HEK293 (cell line): ENCODE results near the gene FOXP1.

Source experiments
- CTCF ChIA-PET: fragments of 350-600 bp; formaldehyde crosslinking; extraction: SDS; loops from one replicate; lab custom pipeline; 2021; ENCODE audit warnings: antibody characterized with exemption; lab: Yijun Ruan, JAX
- POLR2A ChIA-PET: fragments of 300-600 bp; formaldehyde crosslinking; extraction: SDS; loops from one replicate; lab custom pipeline; 2020; ENCODE audit warnings: antibody characterized with exemption, inconsistent platforms; lab: Yijun Ruan, JAX
- H3K27ac ChIP-seq: fragments of 200-500 bp; sonication (Bioruptor generic); 2 replicates; pipeline ENCODE4 v1.5.1; 2014; ENCODE audit warnings: low read depth, low read length, control low read depth, inconsistent platforms; ENCODE audit errors: extremely low read depth
- H3K36me3 ChIP-seq, 2 experiments: fragments of 200-500 bp in 1 of 2; sonication (Bioruptor generic) in 1 of 2; 1 replicate in 1 of 2; 2 replicates in 1 of 2; pipeline ENCODE4 v1.5.1; 2014 to 2017; ENCODE audit warnings: inconsistent platforms in 2 of 2, low read length in 2 of 2; ENCODE audit not compliant: control insufficient read depth in 2 of 2, insufficient read depth in 1 of 2
- H3K4me1 ChIP-seq: fragments of 200-500 bp; sonication (Bioruptor generic); 2 replicates; pipeline ENCODE4 v1.5.1; 2014; ENCODE audit warnings: mild to moderate bottlenecking, low read length, inconsistent platforms; ENCODE audit not compliant: control insufficient read depth, insufficient read depth
- H3K4me3 ChIP-seq: 2 replicates; pipeline ENCODE4 v1.5.1; 2011; ENCODE audit warnings: low read depth, mild to moderate bottlenecking, control low read depth, low read length, moderate library complexity
- H3K9me3 ChIP-seq: fragments of 200-500 bp; sonication (Bioruptor generic); 2 replicates; pipeline ENCODE4 v1.5.1; 2014; ENCODE audit warnings: low read depth, low read length, inconsistent platforms; ENCODE audit not compliant: control insufficient read depth, insufficient read depth
- HOXC10 ChIP-seq: sonication (generic); formaldehyde crosslinking; IDR thresholded peaks from 2 replicates; pipeline ENCODE4 v1.8.1; 2023; ENCODE audit warnings: mild to moderate bottlenecking, missing genetic modification reagents
- KLF10 ChIP-seq: fragments of 450-650 bp; IDR thresholded peaks from 2 replicates; pipeline ENCODE4 v1.5.1; 2018; ENCODE audit warnings: missing biosample characterization, mild to moderate bottlenecking, missing genetic modification characterization
- MEIS1 ChIP-seq: sonication (generic); formaldehyde crosslinking; IDR thresholded peaks from 2 replicates; pipeline ENCODE4 v1.8.1; 2022; ENCODE audit warnings: missing genetic modification reagents, mild to moderate bottlenecking, borderline replicate concordance
- SCRT1 ChIP-seq: fragments of 450-650 bp; formaldehyde crosslinking; IDR thresholded peaks from 2 replicates; pipeline ENCODE4 v1.5.1; 2016; ENCODE audit warnings: missing biosample characterization, missing genetic modification characterization, borderline replicate concordance
- SP2 ChIP-seq: fragments of 450-650 bp; formaldehyde crosslinking; IDR thresholded peaks from 2 replicates; pipeline ENCODE4 v1.5.1; 2016; ENCODE audit warnings: missing biosample characterization, missing genetic modification characterization
- SP7 ChIP-seq: fragments of 450-650 bp; formaldehyde crosslinking; IDR thresholded peaks from 2 replicates; pipeline ENCODE4 v1.5.1; 2016; ENCODE audit warnings: missing biosample characterization, missing genetic modification characterization
- ZBTB1 ChIP-seq: fragments of 450-650 bp; formaldehyde crosslinking; IDR thresholded peaks from 2 replicates; pipeline ENCODE4 v1.5.1; 2016; ENCODE audit warnings: missing biosample characterization, missing genetic modification characterization
- ZFHX2 ChIP-seq: fragments of 450-650 bp; formaldehyde crosslinking; conservative IDR thresholded peaks from 2 replicates; pipeline ENCODE4 v1.5.1; 2016; ENCODE audit warnings: missing biosample characterization, missing genetic modification characterization
- ZFP37 ChIP-seq: fragments of 450-650 bp; formaldehyde crosslinking; IDR thresholded peaks from 2 replicates; pipeline ENCODE4 v1.5.1; 2016; ENCODE audit warnings: missing biosample characterization, missing genetic modification characterization
- ZNF10 ChIP-seq: fragments of 450-650 bp; formaldehyde crosslinking; IDR thresholded peaks from 2 replicates; pipeline ENCODE4 v1.5.1; 2017; ENCODE audit warnings: missing biosample characterization, missing genetic modification characterization
- ZNF174 ChIP-seq: fragments of 450-650 bp; formaldehyde crosslinking; IDR thresholded peaks from 2 replicates; pipeline ENCODE4 v1.5.0; 2017; ENCODE audit warnings: missing biosample characterization, mild to moderate bottlenecking, missing genetic modification characterization
- ZNF175 ChIP-seq: fragments of 450-650 bp; formaldehyde crosslinking; IDR thresholded peaks from 2 replicates; pipeline ENCODE4 v1.5.1; 2016; ENCODE audit warnings: missing biosample characterization, missing genetic modification characterization
- ZNF350 ChIP-seq: fragments of 450-650 bp; formaldehyde crosslinking; IDR thresholded peaks from 2 replicates; pipeline ENCODE4 v1.5.0; 2017; ENCODE audit warnings: missing biosample characterization, mild to moderate bottlenecking, missing genetic modification characterization
- ZNF423 ChIP-seq: fragments of 450-650 bp; formaldehyde crosslinking; IDR thresholded peaks from 2 replicates; pipeline ENCODE4 v1.5.1; 2016; ENCODE audit warnings: missing biosample characterization, missing genetic modification characterization
- ZNF426 ChIP-seq: fragments of 450-650 bp; formaldehyde crosslinking; IDR thresholded peaks from 2 replicates; pipeline ENCODE4 v1.5.1; 2017; ENCODE audit warnings: missing biosample characterization, missing genetic modification characterization, mild to moderate bottlenecking, inconsistent platforms, moderate library complexity
- ZNF600 ChIP-seq: fragments of 450-650 bp; formaldehyde crosslinking; IDR thresholded peaks from 2 replicates; pipeline ENCODE4 v1.5.1; 2016; ENCODE audit warnings: missing biosample characterization, missing genetic modification characterization
- ZNF670 ChIP-seq: fragments of 450-650 bp; formaldehyde crosslinking; IDR thresholded peaks from 2 replicates; pipeline ENCODE4 v1.5.1; 2016; ENCODE audit warnings: missing biosample characterization, missing genetic modification characterization, low read depth
- TF ChIP-seq, protein P1 (sequence below): fragments of 450-650 bp; formaldehyde crosslinking; IDR thresholded peaks from 2 replicates; pipeline ENCODE4 v1.5.1; 2017; ENCODE audit warnings: missing biosample characterization, missing genetic modification characterization
- TF ChIP-seq, protein P2 (sequence below): fragments of 450-650 bp; formaldehyde crosslinking; optimal IDR thresholded peaks from 2 replicates; pipeline ENCODE3; 2016; ENCODE audit warnings: missing biosample characterization, mild to moderate bottlenecking, missing genetic modification characterization
- TF ChIP-seq, protein P3 (sequence below): fragments of 450-650 bp; formaldehyde crosslinking; IDR thresholded peaks from 2 replicates; pipeline ENCODE4 v1.5.1; 2017; ENCODE audit warnings: missing biosample characterization, missing genetic modification characterization

FOXP1 gene

DNA sequence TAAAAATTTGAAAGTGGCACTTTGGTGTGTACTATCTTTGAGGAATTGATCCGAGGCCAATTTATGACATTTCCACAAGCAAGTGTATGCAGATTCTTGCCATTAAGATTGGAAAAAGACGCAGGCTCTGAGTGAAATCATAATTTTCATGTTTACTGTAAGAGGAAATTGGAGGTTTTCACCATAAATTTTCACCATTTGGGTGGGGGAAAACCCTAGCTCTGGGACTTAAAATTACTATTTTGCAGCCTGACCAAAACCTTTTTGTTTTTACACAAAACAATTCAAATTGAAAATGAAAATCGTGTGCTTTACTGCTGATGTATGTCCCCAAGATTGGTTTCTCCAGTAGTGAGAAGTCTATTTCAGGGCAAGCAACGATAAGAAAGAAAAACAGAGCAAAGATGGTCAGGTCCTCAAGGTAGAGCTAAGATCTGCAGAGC lies 282.6 kb downstream of the FOXP1 start:
- no peaks in the 10 kb centered on the region for H3K36me3 ChIP-seq
- H3K4me3 ChIP-seq = no peak overlapping the region
- ChIA-PET CTCF (interaction anchor here (0.7 kb wide), 1 partner anchor 247 kb away, joined by 3 read pairs; no protein-coding TSS in a partner anchor), POLR2A (no interaction called here)
- peaks cover 16% of the 10 kb centered on the region for H3K4me1 ChIP-seq
- H3K27ac ChIP-seq = no peak overlapping the region
- H3K9me3 ChIP-seq = no peaks in the 10 kb centered on the region
- TF ChIP-seq ZNF426 (tag by site-specific recombination) (no peak), ZNF10 (tag by site-specific recombination) (no peak), ZBTB1 (tag by site-specific recombination) (no peak), KLF10 (tag by site-specific recombination) (no peak), ZNF350 (tag by site-specific recombination) (no peak), SP7 (tag by site-specific recombination) (no peak), HOXC10 (CRISPR knock-in tag) (no peak)
- TF ChIP-seq, protein P1, sequence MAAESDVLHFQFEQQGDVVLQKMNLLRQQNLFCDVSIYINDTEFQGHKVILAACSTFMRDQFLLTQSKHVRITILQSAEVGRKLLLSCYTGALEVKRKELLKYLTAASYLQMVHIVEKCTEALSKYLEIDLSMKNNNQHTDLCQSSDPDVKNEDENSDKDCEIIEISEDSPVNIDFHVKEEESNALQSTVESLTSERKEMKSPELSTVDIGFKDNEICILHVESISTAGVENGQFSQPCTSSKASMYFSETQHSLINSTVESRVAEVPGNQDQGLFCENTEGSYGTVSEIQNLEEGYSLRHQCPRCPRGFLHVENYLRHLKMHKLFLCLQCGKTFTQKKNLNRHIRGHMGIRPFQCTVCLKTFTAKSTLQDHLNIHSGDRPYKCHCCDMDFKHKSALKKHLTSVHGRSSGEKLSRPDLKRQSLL = no peak

DNA sequence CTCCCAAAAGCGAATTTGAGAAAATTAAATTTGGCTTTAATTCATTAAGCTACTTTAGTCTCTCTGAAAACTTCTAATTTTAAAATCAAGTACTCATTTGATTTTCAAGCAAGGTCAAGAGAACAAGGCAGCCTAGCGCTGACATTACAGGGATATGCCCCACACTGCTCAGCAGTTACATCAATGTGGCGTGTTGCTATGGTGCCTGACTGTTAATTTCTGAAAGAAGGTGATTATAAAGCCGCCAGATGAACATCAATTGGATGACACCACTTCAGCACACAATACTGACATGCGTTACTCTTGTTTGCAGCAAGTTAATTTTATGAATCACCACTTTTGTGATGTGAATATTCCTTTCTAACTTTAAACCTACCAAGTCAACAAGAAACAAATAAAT lies 284.4 kb downstream of the FOXP1 start:
- POLR2A ChIA-PET = no interaction called here
- CTCF ChIA-PET = no interaction called here
- no peak overlapping the region for H3K27ac ChIP-seq
- no peaks in the 10 kb centered on the region for H3K9me3 ChIP-seq
- no peak overlapping the region for H3K4me3 ChIP-seq
- no peak for TF ChIP-seq ZNF423
- TF ChIP-seq, protein P2, sequence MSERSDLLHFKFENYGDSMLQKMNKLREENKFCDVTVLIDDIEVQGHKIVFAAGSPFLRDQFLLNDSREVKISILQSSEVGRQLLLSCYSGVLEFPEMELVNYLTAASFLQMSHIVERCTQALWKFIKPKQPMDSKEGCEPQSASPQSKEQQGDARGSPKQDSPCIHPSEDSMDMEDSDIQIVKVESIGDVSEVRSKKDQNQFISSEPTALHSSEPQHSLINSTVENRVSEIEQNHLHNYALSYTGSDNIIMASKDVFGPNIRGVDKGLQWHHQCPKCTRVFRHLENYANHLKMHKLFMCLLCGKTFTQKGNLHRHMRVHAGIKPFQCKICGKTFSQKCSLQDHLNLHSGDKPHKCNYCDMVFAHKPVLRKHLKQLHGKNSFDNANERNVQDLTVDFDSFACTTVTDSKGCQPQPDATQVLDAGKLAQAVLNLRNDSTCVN (tag by site-specific recombination) = no peak
- H3K36me3 ChIP-seq = no peaks in the 10 kb centered on the region
- H3K4me1 ChIP-seq = peaks cover 11% of the 10 kb centered on the region

DNA sequence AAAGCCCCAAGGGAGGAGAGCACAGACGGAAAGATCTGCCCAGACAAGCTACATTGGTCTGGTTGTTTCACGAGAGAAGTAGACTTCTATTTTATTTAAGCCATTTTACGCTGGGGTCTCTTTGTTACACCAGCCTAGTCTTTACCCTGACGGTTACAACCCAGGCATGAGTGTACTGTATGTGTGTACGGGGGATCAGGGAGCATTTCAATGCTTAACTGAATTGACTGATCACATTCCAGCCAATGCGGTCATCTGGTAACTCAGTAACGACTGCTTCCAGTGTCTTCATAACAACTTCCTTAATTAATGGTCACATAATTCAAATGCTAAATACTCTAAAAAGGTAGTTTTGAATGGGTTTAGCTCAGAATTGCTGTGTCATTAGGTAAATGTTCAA lies 288.6 kb downstream of the FOXP1 start:
- Histone ChIP-seq H3K27ac (no peak overlapping the region), H3K9me3 (no peaks in the 10 kb centered on the region), H3K4me1 (peaks cover 5% of the 10 kb centered on the region), H3K4me3 (no peak overlapping the region), H3K36me3 (no peaks in the 10 kb centered on the region)
- ChIA-PET CTCF (no interaction called here), POLR2A (no interaction called here)
- no peak for TF ChIP-seq ZFP37 (tag by site-specific recombination)
- TF ChIP-seq SP7 (tag by site-specific recombination) = no peak
- no peak for TF ChIP-seq ZNF600 (tag by site-specific recombination)
- no peak for TF ChIP-seq ZFHX2
- TF ChIP-seq SP2 (tag by site-specific recombination) = no peak
- TF ChIP-seq ZNF174 (tag by site-specific recombination) = no peak
- no peak for TF ChIP-seq ZNF670 (tag by site-specific recombination)
- no peak for TF ChIP-seq ZNF175 (tag by site-specific recombination)
- TF ChIP-seq SCRT1 (tag by site-specific recombination) = no peak
- no peak for TF ChIP-seq MEIS1 (CRISPR knock-in tag)
- TF ChIP-seq, protein P3, sequence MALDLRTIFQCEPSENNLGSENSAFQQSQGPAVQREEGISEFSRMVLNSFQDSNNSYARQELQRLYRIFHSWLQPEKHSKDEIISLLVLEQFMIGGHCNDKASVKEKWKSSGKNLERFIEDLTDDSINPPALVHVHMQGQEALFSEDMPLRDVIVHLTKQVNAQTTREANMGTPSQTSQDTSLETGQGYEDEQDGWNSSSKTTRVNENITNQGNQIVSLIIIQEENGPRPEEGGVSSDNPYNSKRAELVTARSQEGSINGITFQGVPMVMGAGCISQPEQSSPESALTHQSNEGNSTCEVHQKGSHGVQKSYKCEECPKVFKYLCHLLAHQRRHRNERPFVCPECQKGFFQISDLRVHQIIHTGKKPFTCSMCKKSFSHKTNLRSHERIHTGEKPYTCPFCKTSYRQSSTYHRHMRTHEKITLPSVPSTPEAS (tag by site-specific recombination) = no peak
